Neural progenitor cell (in vitro differentiated cells): ENCODE results near the gene RNASE2. TPM values are rescaled to one million over a fixed set of nuclear protein-coding genes. Genes with fewer than 3 reads are reported as not detected.
"Not testable (repeated sequence)": the region's sequence is repeated elsewhere in the genome, so short reads cannot be mapped to it uniquely, and the experiment has no call there.

Source experiments
- DNase-seq: peaks from one replicate; pipeline ENCODE4 v3.0.0-alpha.2; 2016; ENCODE audit warnings: low spot score
- H2AFZ ChIP-seq: fragments of 200-600 bp; sonication (generic); replicated peaks from 2 replicates; pipeline ENCODE4 v1.6.1; 2016; ENCODE audit warnings: antibody characterized with exemption
- H3F3A ChIP-seq: fragments of 200-600 bp; sonication (generic); 2 replicates; pipeline ENCODE4 v1.6.1; 2016; ENCODE audit warnings: antibody characterized with exemption, low read depth
- H3K27ac ChIP-seq: fragments of 200-600 bp; sonication (generic); 2 replicates; pipeline ENCODE4 v1.5.1; 2016; ENCODE audit warnings: mild to moderate bottlenecking
- H3K27me3 ChIP-seq: fragments of 200-600 bp; sonication (generic); 2 replicates; pipeline ENCODE4 v1.6.1; 2016; ENCODE audit warnings: mild to moderate bottlenecking, moderate library complexity
- H3K36me3 ChIP-seq: fragments of 200-600 bp; sonication (generic); 2 replicates; pipeline ENCODE4 v1.5.1; 2016
- H3K4me1 ChIP-seq: fragments of 200-600 bp; sonication (generic); 2 replicates; pipeline ENCODE4 v1.6.1; 2016; ENCODE audit warnings: mixed run types
- H3K4me2 ChIP-seq: fragments of 200-600 bp; sonication (generic); 2 replicates; pipeline ENCODE4 v1.6.1; 2016
- H3K4me3 ChIP-seq: fragments of 200-600 bp; sonication (generic); 2 replicates; pipeline ENCODE4 v1.5.1; 2016
- H3K79me2 ChIP-seq: fragments of 200-600 bp; sonication (generic); 2 replicates; pipeline ENCODE4 v1.6.1; 2016; ENCODE audit warnings: low read depth
- H3K9ac ChIP-seq: fragments of 200-600 bp; sonication (generic); 2 replicates; pipeline ENCODE4 v1.6.1; 2016
- H3K9me3 ChIP-seq: fragments of 200-600 bp; sonication (generic); 2 replicates; pipeline ENCODE4 v1.5.1; 2016; ENCODE audit warnings: low read depth
- H4K20me1 ChIP-seq: fragments of 200-600 bp; sonication (generic); 2 replicates; pipeline ENCODE4 v1.6.1; 2016; ENCODE audit warnings: low read depth
- H3K27ac Mint-ChIP-seq: 3 replicates; pipeline ENCODE4 v1.8.0; 2021; ENCODE audit warnings: mixed read lengths
- H3K27me3 Mint-ChIP-seq: 2 replicates; pipeline ENCODE4 v1.8.0; 2022; ENCODE audit warnings: low read depth, mild to moderate bottlenecking, inconsistent platforms, moderate library complexity, mixed read lengths; ENCODE audit not compliant: insufficient read depth
- H3K36me3 Mint-ChIP-seq: 3 replicates; pipeline ENCODE4 v1.8.0; 2021; ENCODE audit warnings: mixed read lengths
- H3K4me1 Mint-ChIP-seq: 3 replicates; pipeline ENCODE4 v1.8.0; 2021; ENCODE audit warnings: mixed read lengths
- H3K4me3 Mint-ChIP-seq: 3 replicates; pipeline ENCODE4 v1.8.0; 2021; ENCODE audit warnings: mild to moderate bottlenecking, moderate library complexity, mixed read lengths
- H3K9me3 Mint-ChIP-seq: 3 replicates; pipeline ENCODE4 v1.8.0; 2020; ENCODE audit warnings: mixed read lengths
- EZH2 ChIP-seq: fragments of 200-600 bp; sonication (generic); IDR thresholded peaks from 2 replicates; pipeline ENCODE4 v1.6.1; 2017; ENCODE audit warnings: antibody characterized with exemption, mild to moderate bottlenecking, moderate library complexity
- EZH2phosphoT487 ChIP-seq: fragments of 200-600 bp; sonication (generic); IDR thresholded peaks from 2 replicates; pipeline ENCODE4 v1.6.1; 2017; ENCODE audit warnings: antibody characterized with exemption
- total RNA-seq: library from RNA; depleted of rRNA; stranded (reverse); fragments of >200 nt; gene quantifications from 2 replicates; pipeline ENCODE4 v1.2.3, GENCODE V29; 2015; ENCODE audit warnings: low replicate concordance
- TF ChIP-seq, protein P1 (sequence below): fragments of 200-600 bp; sonication (generic); IDR thresholded peaks from 2 replicates; pipeline ENCODE4 v1.5.1; 2017; ENCODE audit warnings: antibody characterized with exemption, mild to moderate bottlenecking

Gene RNASE2
- not detected in 2 replicates for total RNA-seq

GRCh38 chr14:20954736-20955537 lies at the start of gene RNASE2:
TSS of gene RNASE2 (plus strand) at chr14:20955487. CDS start at chr14:20955772, 285 bp downstream.
- not testable (repeated sequence) for H3K4me3 ChIP-seq, H3K27ac ChIP-seq, H3K4me1 Mint-ChIP-seq, H3K36me3 Mint-ChIP-seq, DNase-seq, H3K79me2 ChIP-seq, H2AFZ ChIP-seq, H3K9me3 Mint-ChIP-seq, H3K27me3 Mint-ChIP-seq, H3K4me1 ChIP-seq, H4K20me1 ChIP-seq, H3K27ac Mint-ChIP-seq, H3K9me3 ChIP-seq, H3K4me2 ChIP-seq, H3K27me3 ChIP-seq, H3K36me3 ChIP-seq, H3K4me3 Mint-ChIP-seq, H3K9ac ChIP-seq, H3F3A ChIP-seq

- Mint-ChIP-seq H3K36me3 (no peaks in the 10 kb centered on the region), H3K9me3 (no peaks in the 10 kb centered on the region), H3K4me1 (peaks cover 6% of the 10 kb centered on the region), H3K4me3 (no peak overlapping the region), H3K27ac (no peak overlapping the region), H3K27me3 (peaks cover 3% of the 10 kb centered on the region)
- DNase-seq = no peak
- no peak overlapping the region for H3K4me3 ChIP-seq
- no peak overlapping the region for H3K4me2 ChIP-seq
- H2AFZ ChIP-seq = no peak overlapping the region
- no peaks in the 10 kb centered on the region for H3K4me1 ChIP-seq
- H3K27ac ChIP-seq = no peak overlapping the region
- no peaks in the 10 kb centered on the region for H4K20me1 ChIP-seq
- no peaks in the 10 kb centered on the region for H3K79me2 ChIP-seq
- H3K27me3 ChIP-seq = no peaks in the 10 kb centered on the region
- H3K9me3 ChIP-seq = no peaks in the 10 kb centered on the region
- no peaks in the 10 kb centered on the region for H3K36me3 ChIP-seq
- no peak overlapping the region for H3K9ac ChIP-seq
- TF ChIP-seq EZH2 = no peak
- TF ChIP-seq EZH2phosphoT487 = no peak
- TF ChIP-seq, protein P1, sequence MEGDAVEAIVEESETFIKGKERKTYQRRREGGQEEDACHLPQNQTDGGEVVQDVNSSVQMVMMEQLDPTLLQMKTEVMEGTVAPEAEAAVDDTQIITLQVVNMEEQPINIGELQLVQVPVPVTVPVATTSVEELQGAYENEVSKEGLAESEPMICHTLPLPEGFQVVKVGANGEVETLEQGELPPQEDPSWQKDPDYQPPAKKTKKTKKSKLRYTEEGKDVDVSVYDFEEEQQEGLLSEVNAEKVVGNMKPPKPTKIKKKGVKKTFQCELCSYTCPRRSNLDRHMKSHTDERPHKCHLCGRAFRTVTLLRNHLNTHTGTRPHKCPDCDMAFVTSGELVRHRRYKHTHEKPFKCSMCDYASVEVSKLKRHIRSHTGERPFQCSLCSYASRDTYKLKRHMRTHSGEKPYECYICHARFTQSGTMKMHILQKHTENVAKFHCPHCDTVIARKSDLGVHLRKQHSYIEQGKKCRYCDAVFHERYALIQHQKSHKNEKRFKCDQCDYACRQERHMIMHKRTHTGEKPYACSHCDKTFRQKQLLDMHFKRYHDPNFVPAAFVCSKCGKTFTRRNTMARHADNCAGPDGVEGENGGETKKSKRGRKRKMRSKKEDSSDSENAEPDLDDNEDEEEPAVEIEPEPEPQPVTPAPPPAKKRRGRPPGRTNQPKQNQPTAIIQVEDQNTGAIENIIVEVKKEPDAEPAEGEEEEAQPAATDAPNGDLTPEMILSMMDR = no peak
- H3F3A ChIP-seq = no peaks in the 10 kb centered on the region
These were observed 49.6 kb upstream of the RNASE2 start for GRCh38 chr14:20905676-20906075.

- Histone ChIP-seq H3F3A (no peaks in the 10 kb centered on the region), H3K27me3 (no peaks in the 10 kb centered on the region), H3K4me1 (no peaks in the 10 kb centered on the region), H3K4me2 (no peak overlapping the region), H3K27ac (no peak overlapping the region), H3K79me2 (no peaks in the 10 kb centered on the region), H2AFZ (no peak overlapping the region), H3K9me3 (no peaks in the 10 kb centered on the region), H3K4me3 (no peak overlapping the region), H4K20me1 (no peaks in the 10 kb centered on the region), H3K9ac (no peak overlapping the region), H3K36me3 (no peaks in the 10 kb centered on the region)
- peaks cover 3% of the 10 kb centered on the region for H3K27me3 Mint-ChIP-seq
- no peaks in the 10 kb centered on the region for H3K36me3 Mint-ChIP-seq
- H3K4me3 Mint-ChIP-seq = peak overlapping the region; percentile 52
- peaks cover 6% of the 10 kb centered on the region for H3K4me1 Mint-ChIP-seq
- H3K9me3 Mint-ChIP-seq = no peaks in the 10 kb centered on the region
- DNase-seq = no peak
- H3K27ac Mint-ChIP-seq = no peak overlapping the region
- TF ChIP-seq EZH2phosphoT487 = no peak
- no peak for TF ChIP-seq EZH2
These were observed 48.1 kb upstream of the RNASE2 start for GRCh38 chr14:20907214-20907613.

DNA sequence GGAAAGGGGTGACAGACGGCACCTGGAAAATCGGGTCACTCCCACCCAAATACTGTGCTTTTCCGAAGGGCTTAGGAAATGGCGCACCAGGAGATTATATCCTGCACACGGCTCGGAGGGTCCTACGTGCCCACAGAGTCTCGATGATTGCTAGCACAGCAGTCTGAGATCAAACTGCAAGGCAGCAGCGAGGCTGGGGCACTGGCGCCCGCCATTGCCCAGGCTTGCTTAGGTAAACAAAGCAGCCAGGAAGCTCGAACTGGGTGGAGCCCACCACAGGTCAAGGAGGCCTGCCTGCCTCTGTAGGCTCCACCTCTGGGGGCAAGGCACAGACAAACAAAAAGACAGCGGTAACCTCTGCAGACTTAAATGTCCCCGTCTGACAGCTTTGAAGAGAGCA lies 44.5 kb upstream of the RNASE2 start:
- not testable (repeated sequence) for H4K20me1 ChIP-seq, H3K36me3 ChIP-seq, H3K36me3 Mint-ChIP-seq, H3K4me3 Mint-ChIP-seq, H3K4me1 Mint-ChIP-seq, H3K27me3 Mint-ChIP-seq, H3K27ac Mint-ChIP-seq, H3K27me3 ChIP-seq, DNase-seq, H3K4me1 ChIP-seq, H3K9me3 Mint-ChIP-seq, H3K9me3 ChIP-seq, H3K4me2 ChIP-seq, H3F3A ChIP-seq, H3K4me3 ChIP-seq, H3K9ac ChIP-seq, H3K27ac ChIP-seq, H2AFZ ChIP-seq, H3K79me2 ChIP-seq

DNA sequence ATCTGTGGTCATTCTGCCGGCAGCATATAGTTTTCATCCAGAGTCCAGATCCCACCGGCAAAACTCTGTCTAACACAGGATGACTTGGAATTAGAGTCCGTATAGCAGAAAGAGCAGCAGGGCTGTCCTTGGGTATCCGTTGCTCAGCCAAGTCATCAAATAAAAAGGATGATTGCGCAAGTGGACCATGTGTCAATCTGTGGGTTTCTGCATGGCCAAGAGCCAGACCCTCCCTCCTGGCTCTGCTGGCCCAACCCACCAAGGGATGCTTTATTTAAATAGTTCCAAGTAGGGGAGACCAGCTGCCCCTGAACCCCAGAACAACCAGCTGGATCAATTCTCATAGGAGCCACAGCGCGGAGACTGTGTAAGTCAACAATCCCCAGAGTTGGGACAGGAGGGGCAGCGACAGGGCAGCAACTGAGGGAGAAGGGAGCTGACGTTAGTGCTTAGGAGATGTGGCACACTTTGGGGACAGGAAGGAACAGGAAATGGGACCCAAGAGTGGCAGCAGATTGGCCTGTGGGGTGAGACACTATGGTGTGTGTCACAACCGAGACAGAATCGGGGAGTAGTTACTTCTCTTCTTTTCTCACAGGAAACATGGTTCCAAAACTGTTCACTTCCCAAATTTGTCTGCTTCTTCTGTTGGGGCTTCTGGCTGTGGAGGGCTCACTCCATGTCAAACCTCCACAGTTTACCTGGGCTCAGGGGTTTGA lies 36.1 kb upstream of the RNASE2 start:
- H3K36me3 ChIP-seq = not testable (repeated sequence)

GRCh38 chr14:20923766-20924297 lies 31.5 kb upstream of the RNASE2 start:
- not testable (repeated sequence) for H3K9me3 ChIP-seq, H3K27me3 Mint-ChIP-seq, H3K36me3 Mint-ChIP-seq, H3K9ac ChIP-seq, H3K4me3 Mint-ChIP-seq, H3F3A ChIP-seq, H3K4me2 ChIP-seq, DNase-seq, H3K4me1 ChIP-seq, H4K20me1 ChIP-seq, H3K4me3 ChIP-seq, H3K9me3 Mint-ChIP-seq, H3K27ac Mint-ChIP-seq, H3K4me1 Mint-ChIP-seq, H2AFZ ChIP-seq, H3K36me3 ChIP-seq, H3K79me2 ChIP-seq, H3K27ac ChIP-seq
- H3K27me3 ChIP-seq = peaks cover 53% of the 10 kb centered on the region

More for the DNA sequence above, 36.1 kb upstream of the RNASE2 start:
- H3K9me3 Mint-ChIP-seq, H4K20me1 ChIP-seq, H3K27ac ChIP-seq, H3K9me3 ChIP-seq, H3K9ac ChIP-seq, H3K4me1 ChIP-seq, H2AFZ ChIP-seq, H3K4me1 Mint-ChIP-seq, H3K4me3 Mint-ChIP-seq, H3K27me3 Mint-ChIP-seq, DNase-seq, H3K27ac Mint-ChIP-seq, H3F3A ChIP-seq, H3K79me2 ChIP-seq, H3K36me3 Mint-ChIP-seq, H3K4me3 ChIP-seq, H3K4me2 ChIP-seq: not testable (repeated sequence)
- peaks cover 49% of the 10 kb centered on the region for H3K27me3 ChIP-seq
